GM12801 (cell line): ENCODE data around the gene NEK7.

Experiments
- TF ChIP-seq, protein P1 (sequence below): IDR thresholded peaks from one replicate; pipeline ENCODE4 v1.5.1; 2011; ENCODE audit warnings: control low read depth; ENCODE audit not compliant: insufficient read length; ENCODE audit errors: extremely low read depth

Gene NEK7

DNA sequence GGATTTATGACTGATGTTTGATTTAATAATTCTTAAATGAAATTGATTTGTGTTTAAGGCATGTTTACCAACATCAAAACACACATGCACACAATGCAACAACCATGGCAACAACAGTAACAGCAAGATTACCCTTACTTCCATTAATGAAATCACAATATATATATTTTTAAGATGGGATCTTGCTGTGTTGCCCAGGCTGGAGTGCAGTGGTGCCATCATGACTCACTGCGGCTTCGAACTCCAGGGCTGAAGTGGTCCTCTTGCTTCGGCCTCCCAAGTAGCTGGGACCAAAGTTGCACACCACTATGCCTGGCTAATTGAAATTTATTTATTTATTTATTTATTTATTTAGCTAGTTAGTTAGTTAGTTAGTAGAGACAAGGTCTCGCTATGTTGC is 27.7 kb downstream of the NEK7 start:
- TF ChIP-seq, protein P1, sequence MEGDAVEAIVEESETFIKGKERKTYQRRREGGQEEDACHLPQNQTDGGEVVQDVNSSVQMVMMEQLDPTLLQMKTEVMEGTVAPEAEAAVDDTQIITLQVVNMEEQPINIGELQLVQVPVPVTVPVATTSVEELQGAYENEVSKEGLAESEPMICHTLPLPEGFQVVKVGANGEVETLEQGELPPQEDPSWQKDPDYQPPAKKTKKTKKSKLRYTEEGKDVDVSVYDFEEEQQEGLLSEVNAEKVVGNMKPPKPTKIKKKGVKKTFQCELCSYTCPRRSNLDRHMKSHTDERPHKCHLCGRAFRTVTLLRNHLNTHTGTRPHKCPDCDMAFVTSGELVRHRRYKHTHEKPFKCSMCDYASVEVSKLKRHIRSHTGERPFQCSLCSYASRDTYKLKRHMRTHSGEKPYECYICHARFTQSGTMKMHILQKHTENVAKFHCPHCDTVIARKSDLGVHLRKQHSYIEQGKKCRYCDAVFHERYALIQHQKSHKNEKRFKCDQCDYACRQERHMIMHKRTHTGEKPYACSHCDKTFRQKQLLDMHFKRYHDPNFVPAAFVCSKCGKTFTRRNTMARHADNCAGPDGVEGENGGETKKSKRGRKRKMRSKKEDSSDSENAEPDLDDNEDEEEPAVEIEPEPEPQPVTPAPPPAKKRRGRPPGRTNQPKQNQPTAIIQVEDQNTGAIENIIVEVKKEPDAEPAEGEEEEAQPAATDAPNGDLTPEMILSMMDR, result no peak

DNA sequence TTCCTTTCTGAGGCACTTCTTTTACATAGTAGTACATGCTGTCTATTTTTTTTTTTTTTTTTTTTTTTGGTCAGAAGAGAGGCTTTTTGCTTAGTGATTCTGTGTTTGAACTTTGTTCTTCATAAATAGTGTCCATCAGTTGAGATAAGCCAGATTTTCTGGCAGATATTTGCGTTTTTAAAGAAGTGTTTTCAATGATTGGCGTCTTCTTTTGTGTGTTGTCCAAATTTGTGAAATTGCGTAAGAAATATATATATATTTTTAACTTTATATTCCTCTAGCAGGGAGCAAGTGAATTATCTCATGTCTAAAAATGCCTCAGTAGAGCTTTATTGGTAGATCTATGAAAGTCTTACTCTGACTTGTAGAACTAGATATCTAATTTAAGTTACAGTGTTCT is 28.3 kb downstream of the NEK7 start:
- TF ChIP-seq, protein P1, result no peak

DNA sequence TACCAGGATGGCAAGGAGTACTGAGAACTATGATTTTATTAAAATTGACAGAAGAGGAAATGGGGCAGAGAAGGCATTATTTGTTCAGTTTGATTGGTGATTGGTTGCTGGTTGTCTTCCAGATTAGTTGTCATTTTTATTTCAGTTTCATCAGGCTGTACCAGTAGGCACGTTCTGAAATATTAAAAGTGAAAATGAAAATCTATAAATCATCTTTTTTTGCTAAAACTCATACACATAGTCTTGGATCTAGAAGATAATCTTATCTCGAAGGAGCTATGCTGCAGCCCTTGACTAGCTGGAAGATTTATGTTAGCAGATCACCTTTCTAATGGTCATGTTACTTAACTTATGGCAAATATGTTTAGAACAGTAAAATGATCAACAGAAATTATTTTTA is 29.0 kb downstream of the NEK7 start:
- TF ChIP-seq, protein P1, result no peak

GRCh38 chr1:198186916-198187580 is 30.2 kb downstream of the NEK7 start:
- TF ChIP-seq, protein P1, result no peak

DNA sequence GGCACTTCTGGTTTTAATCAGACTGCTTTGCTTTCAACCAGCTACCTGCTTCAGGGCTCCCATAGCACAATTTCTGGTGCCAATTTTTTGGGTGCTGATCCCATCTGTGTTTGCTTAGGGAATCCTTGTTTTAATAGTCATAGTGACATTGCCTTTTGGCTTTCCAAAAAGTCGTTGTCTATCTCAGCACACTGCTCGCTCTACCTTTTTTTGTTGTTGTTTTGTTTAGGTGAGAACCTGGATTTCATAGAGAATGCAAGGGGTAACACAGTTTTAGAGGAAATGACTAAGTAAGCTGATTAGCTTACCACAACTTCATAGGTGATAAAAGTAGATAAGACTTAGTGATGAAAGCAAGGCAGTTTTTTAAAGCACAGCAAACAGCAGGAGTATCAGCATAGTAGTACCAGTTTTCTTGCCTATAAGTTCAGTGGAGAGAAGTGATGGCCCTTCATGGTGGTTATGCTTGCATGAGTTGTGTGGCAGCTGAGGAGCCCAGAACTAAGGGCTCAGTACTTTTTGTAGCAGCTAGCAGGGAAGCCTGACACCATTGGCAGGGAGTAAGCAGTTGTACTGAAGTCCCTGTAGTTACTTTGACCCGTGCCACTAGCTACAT is 31.3 kb downstream of the NEK7 start:
- TF ChIP-seq, protein P1, result no peak

GRCh38 chr1:198191117-198191516 is 34.3 kb downstream of the NEK7 start:
- TF ChIP-seq, protein P1, result no peak

- TF ChIP-seq, protein P1, result no peak
These were observed 39.8 kb downstream of the NEK7 start for GRCh38 chr1:198196630-198197029.
